Gastrocnemius medialis (tissue), 4 donors: ENCODE data around the gene ZNF619.

ENCODE experiments used
- POLR2A ChIP-seq, 2 donors: fragments of 450-650 bp; IDR thresholded peaks; one replicate each; pipeline ENCODE4 v1.6.1; 2017; ENCODE audit warnings: antibody characterized with exemption in 2 of 2, mild to moderate bottlenecking in 2 of 2, moderate library complexity in 2 of 2
- TF ChIP-seq, protein P1 (sequence below), 5 experiments: fragments of 450-650 bp in 3 of 5; fragments of 200-600 bp in 2 of 5; sonication (generic) in 2 of 5; IDR thresholded peaks in 4 of 5; conservative IDR thresholded peaks in 1 of 5; 1 replicate in 4 of 5; 2 replicates in 1 of 5; pipeline ENCODE4 v1.5.1; 2016 to 2019; ENCODE audit warnings: antibody characterized with exemption in 5 of 5, mild to moderate bottlenecking in 3 of 5, moderate library complexity in 3 of 5

DNA sequence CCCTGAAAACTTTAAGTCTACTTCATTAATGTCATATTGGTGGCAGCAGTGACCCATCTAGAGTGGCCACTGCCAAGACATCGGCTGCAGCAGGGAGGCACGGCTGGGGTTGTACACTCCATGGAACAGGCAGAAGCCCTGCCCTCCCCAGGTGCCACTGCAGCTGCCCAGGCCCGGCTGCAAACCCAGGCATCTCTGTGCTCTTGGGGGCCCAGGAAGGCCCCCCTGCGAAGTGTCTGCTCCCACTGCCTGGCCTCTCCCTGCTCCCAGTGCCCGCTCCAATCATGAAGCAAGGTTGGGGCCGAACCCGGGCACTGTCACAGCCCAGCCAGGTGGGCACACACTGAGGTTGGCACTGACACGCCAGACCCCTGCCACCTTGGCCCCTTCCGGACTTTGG, 31.9 kb upstream of the ZNF619 start:
- TF ChIP-seq, protein P1, sequence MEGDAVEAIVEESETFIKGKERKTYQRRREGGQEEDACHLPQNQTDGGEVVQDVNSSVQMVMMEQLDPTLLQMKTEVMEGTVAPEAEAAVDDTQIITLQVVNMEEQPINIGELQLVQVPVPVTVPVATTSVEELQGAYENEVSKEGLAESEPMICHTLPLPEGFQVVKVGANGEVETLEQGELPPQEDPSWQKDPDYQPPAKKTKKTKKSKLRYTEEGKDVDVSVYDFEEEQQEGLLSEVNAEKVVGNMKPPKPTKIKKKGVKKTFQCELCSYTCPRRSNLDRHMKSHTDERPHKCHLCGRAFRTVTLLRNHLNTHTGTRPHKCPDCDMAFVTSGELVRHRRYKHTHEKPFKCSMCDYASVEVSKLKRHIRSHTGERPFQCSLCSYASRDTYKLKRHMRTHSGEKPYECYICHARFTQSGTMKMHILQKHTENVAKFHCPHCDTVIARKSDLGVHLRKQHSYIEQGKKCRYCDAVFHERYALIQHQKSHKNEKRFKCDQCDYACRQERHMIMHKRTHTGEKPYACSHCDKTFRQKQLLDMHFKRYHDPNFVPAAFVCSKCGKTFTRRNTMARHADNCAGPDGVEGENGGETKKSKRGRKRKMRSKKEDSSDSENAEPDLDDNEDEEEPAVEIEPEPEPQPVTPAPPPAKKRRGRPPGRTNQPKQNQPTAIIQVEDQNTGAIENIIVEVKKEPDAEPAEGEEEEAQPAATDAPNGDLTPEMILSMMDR (IDR thresholded peaks at IDR 0.05 in 4 of 5, conservative IDR thresholded peaks at IDR 0.05 in 1 of 5) = no peak
- TF ChIP-seq POLR2A (IDR thresholded peaks at IDR 0.05) = no peak
